H9 (cell line): ENCODE measurements around the gene LCP1. TPM values are rescaled to one million over a fixed set of nuclear protein-coding genes. Genes with fewer than 3 reads are reported as not detected.

Experiments used
- DNase-seq: peaks from one replicate; pipeline ENCODE4 v3.0.0-alpha.2; 2017
- H2AFZ ChIP-seq: one replicate; pipeline ENCODE4 v1.6.1; 2013; ENCODE audit warnings: mild to moderate bottlenecking, low read length, control low read depth, moderate library complexity
- H2AK5ac ChIP-seq: 2 replicates; pipeline ENCODE4 v1.6.1; 2013; ENCODE audit warnings: low read length, control low read depth, mixed read lengths; ENCODE audit not compliant: insufficient read length
- H2BK120ac ChIP-seq: one replicate; pipeline ENCODE4 v1.6.1; 2013; ENCODE audit warnings: low read depth, mild to moderate bottlenecking, low read length, control low read depth, inconsistent platforms; ENCODE audit not compliant: poor library complexity, severe bottlenecking
- H2BK12ac ChIP-seq: 2 replicates; pipeline ENCODE4 v1.6.1; 2013; ENCODE audit warnings: low read length, control low read depth, mixed read lengths, low read depth; ENCODE audit not compliant: insufficient read length
- H2BK15ac ChIP-seq: 2 replicates; pipeline ENCODE4 v1.6.1; 2013; ENCODE audit warnings: low read depth, low read length, control low read depth
- H2BK20ac ChIP-seq: one replicate; pipeline ENCODE4 v1.6.1; 2013; ENCODE audit warnings: low read depth, mild to moderate bottlenecking, low read length, control low read depth, inconsistent platforms; ENCODE audit not compliant: poor library complexity, severe bottlenecking
- H2BK5ac ChIP-seq: 2 replicates; pipeline ENCODE4 v1.6.1; 2013; ENCODE audit warnings: low read length, control low read depth, mixed read lengths; ENCODE audit not compliant: insufficient read length
- H3K14ac ChIP-seq: 2 replicates; pipeline ENCODE4 v1.6.1; 2013; ENCODE audit warnings: low read length, control low read depth; ENCODE audit not compliant: insufficient read depth
- H3K18ac ChIP-seq: 2 replicates; pipeline ENCODE4 v1.6.1; 2013; ENCODE audit warnings: low read depth, mild to moderate bottlenecking, mixed read lengths, low read length, control low read depth; ENCODE audit not compliant: insufficient read length
- H3K23ac ChIP-seq: 2 replicates; pipeline ENCODE4 v1.6.1; 2013; ENCODE audit warnings: low read length, control low read depth, mixed read lengths, low read depth; ENCODE audit not compliant: insufficient read length
- H3K23me2 ChIP-seq: 2 replicates; pipeline ENCODE4 v1.6.1; 2013; ENCODE audit warnings: low read depth, mild to moderate bottlenecking, mixed read lengths, low read length, control low read depth; ENCODE audit not compliant: insufficient read length, poor library complexity, severe bottlenecking
- H3K27ac ChIP-seq: 2 replicates; pipeline ENCODE4 v1.5.1; 2013; ENCODE audit warnings: low read length, control low read depth, mixed read lengths, low read depth; ENCODE audit not compliant: insufficient read length
- H3K27me3 ChIP-seq: 2 replicates; pipeline ENCODE4 v1.6.1; 2013; ENCODE audit warnings: low read length, control low read depth, inconsistent platforms; ENCODE audit not compliant: insufficient read depth
- H3K4ac ChIP-seq: 2 replicates; pipeline ENCODE4 v1.6.1; 2013; ENCODE audit warnings: low read depth, mild to moderate bottlenecking, control low read depth, inconsistent platforms, low read length, moderate library complexity
- H3K4me1 ChIP-seq: 2 replicates; pipeline ENCODE4 v1.6.1; 2013; ENCODE audit warnings: low read length, control low read depth, inconsistent platforms; ENCODE audit not compliant: insufficient read depth
- H3K4me2 ChIP-seq: 2 replicates; pipeline ENCODE4 v1.6.1; 2013; ENCODE audit warnings: low read length, control low read depth, mixed read lengths; ENCODE audit not compliant: insufficient read length, insufficient read depth
- H3K56ac ChIP-seq: 2 replicates; pipeline ENCODE4 v1.6.1; 2013; ENCODE audit warnings: low read depth, mild to moderate bottlenecking, mixed read lengths, low read length, control low read depth; ENCODE audit not compliant: insufficient read length
- H3K79me1 ChIP-seq: 2 replicates; pipeline ENCODE4 v1.6.1; 2013; ENCODE audit warnings: low read depth, mild to moderate bottlenecking, moderate library complexity, low read length, control low read depth, inconsistent platforms; ENCODE audit not compliant: insufficient read depth, poor library complexity, severe bottlenecking
- H3K79me2 ChIP-seq: 2 replicates; pipeline ENCODE4 v1.6.1; 2013; ENCODE audit warnings: low read length, control low read depth, inconsistent platforms; ENCODE audit not compliant: insufficient read depth
- H3K9ac ChIP-seq: 2 replicates; pipeline ENCODE4 v1.6.1; 2013; ENCODE audit warnings: low read length, control low read depth, mixed read lengths; ENCODE audit not compliant: insufficient read length; ENCODE audit errors: extremely low read depth
- H3K9me3 ChIP-seq: one replicate; pipeline ENCODE4 v1.6.1; 2013; ENCODE audit warnings: low read depth, low read length, inconsistent platforms; ENCODE audit not compliant: control insufficient read depth
- H3T11ph ChIP-seq: one replicate; pipeline ENCODE4 v1.6.1; 2013; ENCODE audit warnings: mild to moderate bottlenecking, low read length, control low read depth, inconsistent platforms
- H4K20me1 ChIP-seq: one replicate; pipeline ENCODE4 v1.6.1; 2013; ENCODE audit not compliant: control insufficient read depth, insufficient read length, insufficient read depth
- H4K5ac ChIP-seq: 2 replicates; pipeline ENCODE4 v1.6.1; 2013; ENCODE audit warnings: low read depth, mild to moderate bottlenecking, mixed read lengths, low read length, control low read depth; ENCODE audit not compliant: insufficient read length
- H4K8ac ChIP-seq: replicated peaks from 2 replicates; pipeline ENCODE4 v1.6.1; 2013; ENCODE audit warnings: low read length, control low read depth, mixed read lengths, low read depth; ENCODE audit not compliant: insufficient read length
- H4K91ac ChIP-seq: 2 replicates; pipeline ENCODE4 v1.6.1; 2013; ENCODE audit warnings: low read depth, mild to moderate bottlenecking, moderate library complexity, mixed read lengths, low read length, control low read depth; ENCODE audit not compliant: insufficient read length
- H3K27ac Mint-ChIP-seq, 3 experiments: 2 replicates in 2 of 3; 3 replicates in 1 of 3; pipeline ENCODE4 v1.8.0; 2020 to 2021; ENCODE audit warnings: mixed read lengths in 3 of 3, mild to moderate bottlenecking in 1 of 3, moderate library complexity in 1 of 3
- H3K27me3 Mint-ChIP-seq: 2 replicates; pipeline ENCODE4 v1.8.0; 2021; ENCODE audit warnings: low read depth, mild to moderate bottlenecking, moderate library complexity, mixed read lengths
- H3K36me3 Mint-ChIP-seq, 3 experiments: 2 replicates in 2 of 3; 3 replicates in 1 of 3; pipeline ENCODE4 v1.8.0; 2020 to 2021; ENCODE audit warnings: low read depth in 3 of 3, mixed read lengths in 3 of 3; ENCODE audit not compliant: insufficient read depth in 1 of 3
- H3K4me1 Mint-ChIP-seq, 2 experiments: 2 replicates each; pipeline ENCODE4 v1.8.0; 2020; ENCODE audit warnings: mixed read lengths in 2 of 2
- H3K4me3 Mint-ChIP-seq, 2 experiments: 2 replicates in 1 of 2; 3 replicates in 1 of 2; pipeline ENCODE4 v1.8.0; 2020 to 2021; ENCODE audit warnings: mild to moderate bottlenecking in 2 of 2, mixed read lengths in 2 of 2, moderate library complexity in 1 of 2
- H3K9me3 Mint-ChIP-seq, 2 experiments: 2 replicates in 1 of 2; 3 replicates in 1 of 2; pipeline ENCODE4 v1.8.0; 2020; ENCODE audit warnings: mild to moderate bottlenecking in 2 of 2, mixed read lengths in 2 of 2, moderate library complexity in 1 of 2
- WGBS: extraction: QIAGEN DNeasy Blood & Tissue Kit; methylation state at CpG from one replicate; pipeline ENCODE4 v1.1.7; 2013; ENCODE audit warnings: missing lambda C conversion rate, low lambda C conversion rate, mixed read lengths; ENCODE audit not compliant: insufficient read length; ENCODE audit errors: extremely low coverage; 5-methylcytosine and 5-hydroxymethylcytosine counted together
- total RNA-seq: library from RNA; stranded (reverse); gene quantifications from 2 replicates; pipeline ENCODE4 v1.2.1, GENCODE V29; 2021
- TF ChIP-seq, protein P1 (sequence below): fragments of 200-600 bp; sonication (generic); conservative IDR thresholded peaks from 3 replicates; pipeline ENCODE4 v1.8.0; 2021; ENCODE audit warnings: antibody characterized with exemption, mild to moderate bottlenecking

Gene LCP1
- total RNA-seq, 1 experiment from 2014 or later: 0.81 TPM

DNA sequence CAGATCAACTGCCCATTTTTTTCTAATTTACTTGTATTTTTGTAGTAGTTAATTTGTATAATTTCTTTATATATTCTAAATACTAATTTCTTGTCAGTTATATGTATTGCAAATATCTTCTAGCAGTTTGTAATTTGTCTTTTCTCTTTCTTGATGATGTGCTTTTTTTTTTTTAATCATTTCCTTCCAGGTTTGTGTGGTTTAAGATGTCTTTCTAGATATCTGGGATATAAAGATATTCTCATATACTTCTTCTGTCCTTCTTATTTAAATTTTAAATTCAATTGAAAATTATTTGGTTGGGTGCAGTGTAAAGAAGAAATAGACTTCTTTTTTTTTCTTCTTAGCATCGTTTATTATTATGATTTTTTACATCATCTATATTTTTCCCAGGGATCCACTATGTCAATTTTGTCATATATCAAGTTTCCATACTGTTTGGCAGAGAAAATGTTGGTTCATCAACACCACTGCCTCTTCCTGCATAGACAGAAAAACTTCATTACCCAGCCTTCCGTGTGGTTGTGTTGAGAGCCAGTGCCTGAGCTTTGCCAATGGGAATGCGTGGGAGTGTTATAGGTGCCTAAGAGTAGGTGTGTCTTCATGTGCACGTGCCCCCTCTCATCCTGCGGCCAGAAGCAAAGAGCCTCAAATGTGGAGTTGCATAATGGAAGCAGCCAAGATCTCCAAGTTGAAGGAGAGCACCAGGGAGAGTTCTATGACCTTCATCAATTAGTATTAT, 93.0 kb downstream of the LCP1 start:
- Histone ChIP-seq H3K56ac (no peak overlapping the region), H2BK12ac (no peak overlapping the region), H3K14ac (no peak overlapping the region), H2AK5ac (no peak overlapping the region), H2BK15ac (no peak overlapping the region), H3K23me2 (no peaks in the 10 kb centered on the region), H3K27ac (no peak overlapping the region), H3K9me3 (no peaks in the 10 kb centered on the region), H3K4me1 (no peaks in the 10 kb centered on the region), H4K8ac (no peak overlapping the region), H4K91ac (no peak overlapping the region), H3K79me2 (no peaks in the 10 kb centered on the region), H3K79me1 (no peaks in the 10 kb centered on the region), H3T11ph (no peak overlapping the region), H3K4ac (no peak overlapping the region), H2BK120ac (no peak overlapping the region), H4K20me1 (no peaks in the 10 kb centered on the region), H2AFZ (no peak overlapping the region), H2BK20ac (no peak overlapping the region), H3K18ac (no peak overlapping the region), H3K9ac (no peak overlapping the region), H4K5ac (no peak overlapping the region), H3K23ac (no peak overlapping the region), H3K4me2 (no peak overlapping the region), H3K27me3 (no peaks in the 10 kb centered on the region), H2BK5ac (no peak overlapping the region)
- Mint-ChIP-seq H3K9me3 (no peaks in the 10 kb centered on the region; a peak in 1 of 5 replicates), H3K4me3 (0 out of 5 replicates have a peak overlapping the region, but pooled peaks of 1 of the 2 experiments have one; percentile 28), H3K4me1 (no peaks in the 10 kb centered on the region), H3K27ac (no peak overlapping the region; a peak in 1 of 7 replicates), H3K27me3 (no peaks in the 10 kb centered on the region), H3K36me3 (no peaks in the 10 kb centered on the region)
- no peak for DNase-seq
- TF ChIP-seq, protein P1, sequence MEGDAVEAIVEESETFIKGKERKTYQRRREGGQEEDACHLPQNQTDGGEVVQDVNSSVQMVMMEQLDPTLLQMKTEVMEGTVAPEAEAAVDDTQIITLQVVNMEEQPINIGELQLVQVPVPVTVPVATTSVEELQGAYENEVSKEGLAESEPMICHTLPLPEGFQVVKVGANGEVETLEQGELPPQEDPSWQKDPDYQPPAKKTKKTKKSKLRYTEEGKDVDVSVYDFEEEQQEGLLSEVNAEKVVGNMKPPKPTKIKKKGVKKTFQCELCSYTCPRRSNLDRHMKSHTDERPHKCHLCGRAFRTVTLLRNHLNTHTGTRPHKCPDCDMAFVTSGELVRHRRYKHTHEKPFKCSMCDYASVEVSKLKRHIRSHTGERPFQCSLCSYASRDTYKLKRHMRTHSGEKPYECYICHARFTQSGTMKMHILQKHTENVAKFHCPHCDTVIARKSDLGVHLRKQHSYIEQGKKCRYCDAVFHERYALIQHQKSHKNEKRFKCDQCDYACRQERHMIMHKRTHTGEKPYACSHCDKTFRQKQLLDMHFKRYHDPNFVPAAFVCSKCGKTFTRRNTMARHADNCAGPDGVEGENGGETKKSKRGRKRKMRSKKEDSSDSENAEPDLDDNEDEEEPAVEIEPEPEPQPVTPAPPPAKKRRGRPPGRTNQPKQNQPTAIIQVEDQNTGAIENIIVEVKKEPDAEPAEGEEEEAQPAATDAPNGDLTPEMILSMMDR: no peak
- WGBS: no CpG with 5 or more reads among the region's 5 CpGs
